ENCODE results near the gene FTCDNL1.

DNA sequence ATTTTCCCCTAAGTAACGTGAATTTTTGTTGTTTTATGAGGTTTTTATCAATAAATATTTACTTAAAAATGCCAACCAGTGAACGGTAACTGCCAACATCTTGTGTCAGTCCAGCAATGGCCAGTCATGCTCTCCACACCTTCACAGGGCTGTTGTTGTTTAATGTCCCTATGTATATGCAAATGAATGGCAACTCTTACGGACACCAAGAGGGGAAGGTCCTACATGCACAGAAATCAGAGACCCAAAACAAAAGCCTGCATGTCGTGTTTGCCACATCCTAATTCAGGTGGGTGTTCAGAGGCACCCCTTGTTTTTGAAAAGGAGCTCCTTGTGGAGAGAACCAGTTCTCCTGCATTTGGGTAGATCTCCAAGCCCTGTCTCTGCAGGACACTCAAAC lies 4.8 kb upstream of the FTCDNL1 start:
- TF ChIP-seq EZH2 (IDR thresholded peaks at IDR 0.05) (no peak), POLR2AphosphoS5 (IDR thresholded peaks at IDR 0.05; ENCODE audit: borderline replicate concordance, low read depth, low read length) (no peak), FOXP2 (optimal IDR thresholded peaks at IDR 0.05; ENCODE audit: control extremely low read depth, extremely low read length, insufficient read depth) (no peak)
